Glomerular visceral epithelial cell (primary cell): ENCODE data around the gene MED16.
"Not testable (repeated sequence)": the region's sequence is repeated elsewhere in the genome, so short reads cannot be mapped to it uniquely, and the experiment has no call there.

Experiments
- DNase-seq: peaks from one replicate; pipeline ENCODE4 v3.0.0-alpha.2; 2016; ENCODE audit errors: extremely low spot score

Gene MED16

DNA sequence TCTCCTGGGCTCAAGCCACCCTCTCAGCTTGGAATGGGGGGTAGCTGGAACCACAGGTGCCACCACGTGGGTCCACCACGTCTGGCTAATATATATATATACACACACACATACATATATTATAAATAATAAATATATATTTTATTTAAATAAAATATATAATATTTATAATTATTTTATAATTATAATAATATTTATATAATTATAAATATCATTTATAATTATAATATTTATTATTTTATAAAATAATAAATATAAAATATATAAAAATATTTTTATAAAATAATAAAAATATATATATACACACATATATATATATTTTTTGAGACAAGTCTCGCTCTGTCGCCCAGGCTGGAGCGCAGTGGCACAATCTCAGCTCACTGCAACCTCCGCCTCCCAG, 38.4 kb downstream of the MED16 start:
- DNase-seq = no peak

DNA sequence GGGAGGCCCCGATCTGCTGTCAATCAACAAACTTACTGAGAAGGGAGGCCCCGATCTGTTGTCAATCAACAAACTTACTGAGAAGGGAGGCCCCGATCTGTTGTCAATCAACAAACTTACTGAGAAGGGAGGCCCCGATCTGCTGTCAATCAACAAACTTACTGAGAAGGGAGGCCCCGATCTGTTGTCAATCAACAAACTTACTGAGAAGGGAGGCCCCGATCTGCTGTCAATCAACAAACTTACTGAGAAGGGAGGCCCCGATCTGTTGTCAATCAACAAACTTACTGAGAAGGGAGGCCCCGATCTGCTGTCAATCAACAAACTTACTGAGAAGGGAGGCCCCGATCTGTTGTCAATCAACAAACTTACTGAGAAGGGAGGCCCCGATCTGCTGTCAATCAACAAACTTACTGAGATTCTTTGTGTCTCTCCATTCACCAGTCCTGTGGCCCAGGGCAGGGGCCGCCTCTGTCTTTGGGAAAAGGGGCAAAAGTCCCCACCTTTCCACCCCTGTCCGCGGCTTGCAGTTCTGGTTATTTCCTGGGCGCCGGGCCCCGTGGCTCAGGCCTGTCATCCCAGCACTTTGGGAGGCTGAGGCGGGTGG, 39.3 kb downstream of the MED16 start:
- not testable (repeated sequence) for DNase-seq

DNA sequence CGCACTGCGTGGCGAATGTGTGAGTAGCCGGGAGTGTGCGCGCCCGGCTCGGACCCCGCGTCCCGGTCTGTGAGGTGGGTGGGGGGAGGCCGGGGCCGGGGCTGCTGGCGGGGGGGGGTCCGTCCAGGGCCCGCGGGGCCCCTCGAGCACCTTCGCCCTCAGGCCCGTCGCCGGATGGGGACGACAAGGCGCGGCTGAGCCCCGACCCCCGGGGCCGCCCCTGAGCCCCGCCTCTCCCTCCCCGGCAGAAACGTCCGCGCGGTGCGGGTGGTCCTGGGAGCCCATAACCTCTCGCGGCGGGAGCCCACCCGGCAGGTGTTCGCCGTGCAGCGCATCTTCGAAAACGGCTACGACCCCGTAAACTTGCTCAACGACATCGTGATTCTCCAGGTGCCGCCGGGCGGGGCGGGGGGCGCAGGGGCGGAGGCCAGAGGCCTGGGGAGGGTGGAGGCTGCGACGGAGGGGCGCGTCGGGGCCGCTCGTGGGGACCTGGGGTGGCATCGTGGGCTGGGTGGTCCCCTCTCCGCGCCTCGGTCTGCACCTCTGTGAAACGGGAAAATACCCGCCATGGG, 39.9 kb downstream of the MED16 start:
- DNase-seq = no peak

DNA sequence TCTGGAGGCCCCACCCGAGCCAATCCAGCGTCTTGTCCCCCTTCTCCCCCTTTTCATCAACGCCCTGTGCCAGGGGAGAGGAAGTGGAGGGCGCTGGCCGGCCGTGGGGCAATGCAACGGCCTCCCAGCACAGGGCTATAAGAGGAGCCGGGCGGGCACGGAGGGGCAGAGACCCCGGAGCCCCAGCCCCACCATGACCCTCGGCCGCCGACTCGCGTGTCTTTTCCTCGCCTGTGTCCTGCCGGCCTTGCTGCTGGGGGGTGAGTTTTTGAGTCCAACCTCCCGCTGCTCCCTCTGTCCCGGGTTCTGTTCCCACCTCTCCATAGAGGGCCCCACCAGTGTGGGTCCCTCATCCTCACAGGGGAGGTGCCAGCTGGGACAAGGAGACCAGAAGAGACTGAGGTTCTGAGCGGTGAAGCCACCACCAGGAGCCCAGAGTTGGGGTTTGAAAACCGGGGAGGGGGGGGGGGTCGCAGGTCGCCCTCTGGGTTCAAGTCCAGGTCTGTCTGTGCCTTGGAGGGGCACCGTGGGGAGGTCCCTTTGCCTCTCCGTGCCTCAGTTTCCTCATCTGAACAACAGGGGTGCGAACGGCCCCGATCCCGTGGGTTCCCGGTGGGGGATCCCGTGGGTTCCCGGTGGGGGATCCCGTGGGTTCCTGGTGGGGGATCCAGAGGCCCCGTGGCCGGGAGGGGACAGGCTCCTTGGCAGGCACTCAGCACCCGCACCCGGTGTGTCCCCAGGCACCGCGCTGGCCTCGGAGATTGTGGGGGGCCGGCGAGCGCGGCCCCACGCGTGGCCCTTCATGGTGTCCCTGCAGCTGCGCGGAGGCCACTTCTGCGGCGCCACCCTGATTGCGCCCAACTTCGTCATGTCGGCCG, 40.6 kb downstream of the MED16 start, which contains the start of gene ELANE:
Gene ELANE, plus strand, starts transcription at position 168 of the 878 bp plus-strand sequence. Its CDS starts 26 bp downstream, at position 194.
- no peak for DNase-seq

DNA sequence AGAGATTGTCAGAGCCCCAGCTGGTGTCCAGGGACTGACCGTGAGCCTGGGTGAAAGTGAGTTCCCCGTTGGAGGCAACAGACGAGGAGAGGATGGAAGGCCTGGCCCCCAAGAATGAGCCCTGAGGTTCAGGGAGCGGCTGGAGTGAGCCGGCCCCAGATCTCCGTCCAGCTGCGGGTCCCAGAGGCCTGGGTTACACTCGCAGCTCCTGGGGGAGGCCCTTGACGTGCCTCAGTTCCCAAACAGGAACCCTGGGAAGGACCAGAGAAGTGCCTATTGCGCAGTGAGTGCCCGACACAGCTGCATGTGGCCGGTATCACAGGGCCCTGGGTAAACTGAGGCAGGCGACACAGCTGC, 42.0 kb downstream of the MED16 start:
- DNase-seq = no peak

DNA sequence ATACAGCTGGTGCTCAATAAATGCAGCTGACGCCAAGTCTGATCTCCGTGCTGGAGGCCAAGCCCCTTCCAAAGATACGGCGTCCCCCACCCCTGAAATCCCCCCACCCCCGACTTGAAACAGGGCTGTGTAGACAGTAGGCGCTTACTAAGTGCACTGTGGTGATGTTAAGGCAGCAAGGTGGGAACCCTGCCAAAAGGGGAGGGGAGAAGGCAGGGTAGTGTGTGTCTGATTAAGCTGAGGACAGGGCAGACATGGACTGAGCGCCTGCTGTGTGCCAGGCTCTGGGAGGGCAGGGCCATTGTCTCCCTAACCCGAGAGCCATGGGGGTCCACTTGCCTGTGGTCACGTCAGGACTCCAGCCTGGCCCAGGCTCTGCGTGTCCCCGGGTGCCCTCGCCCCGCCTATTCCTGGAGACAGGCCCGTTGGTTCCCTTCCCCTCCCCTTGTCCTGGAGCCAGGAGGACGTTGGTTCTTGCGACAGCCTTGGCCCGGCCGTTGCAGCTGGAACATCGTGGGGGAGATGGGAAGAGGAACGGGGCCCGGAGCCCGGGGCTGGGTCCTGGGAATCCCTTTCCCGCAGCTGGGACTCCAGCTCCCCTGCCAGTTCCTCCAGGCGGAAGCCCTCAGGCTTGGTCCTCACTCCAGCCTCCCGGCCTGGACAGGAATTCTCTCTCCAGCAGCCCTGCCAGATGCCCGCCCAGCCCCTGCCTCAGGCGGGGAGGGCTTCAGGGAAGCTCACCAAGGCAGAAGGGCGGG, 42.6 kb downstream of the MED16 start:
- peak; percentile 66 for DNase-seq

DNA sequence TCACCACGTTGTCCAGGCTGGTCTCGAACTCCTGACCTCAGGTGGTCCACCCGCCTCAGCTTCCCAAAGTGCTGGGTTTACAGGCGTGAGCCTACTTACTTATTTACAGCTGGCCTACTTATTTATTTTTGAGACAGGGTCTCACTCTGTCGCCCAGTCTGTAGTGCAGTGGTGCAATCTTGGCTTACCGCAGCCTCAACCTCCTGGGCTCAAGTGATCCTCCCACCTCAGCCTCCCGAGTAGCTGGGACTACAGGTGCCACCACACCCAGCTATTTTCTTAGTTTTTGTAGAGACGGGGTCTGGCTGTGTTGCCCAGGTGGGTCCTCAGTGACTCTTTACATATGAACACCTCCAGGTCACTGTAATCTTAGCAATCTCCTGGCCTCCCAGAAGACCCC, 43.8 kb downstream of the MED16 start:
- DNase-seq = not testable (repeated sequence)

DNA sequence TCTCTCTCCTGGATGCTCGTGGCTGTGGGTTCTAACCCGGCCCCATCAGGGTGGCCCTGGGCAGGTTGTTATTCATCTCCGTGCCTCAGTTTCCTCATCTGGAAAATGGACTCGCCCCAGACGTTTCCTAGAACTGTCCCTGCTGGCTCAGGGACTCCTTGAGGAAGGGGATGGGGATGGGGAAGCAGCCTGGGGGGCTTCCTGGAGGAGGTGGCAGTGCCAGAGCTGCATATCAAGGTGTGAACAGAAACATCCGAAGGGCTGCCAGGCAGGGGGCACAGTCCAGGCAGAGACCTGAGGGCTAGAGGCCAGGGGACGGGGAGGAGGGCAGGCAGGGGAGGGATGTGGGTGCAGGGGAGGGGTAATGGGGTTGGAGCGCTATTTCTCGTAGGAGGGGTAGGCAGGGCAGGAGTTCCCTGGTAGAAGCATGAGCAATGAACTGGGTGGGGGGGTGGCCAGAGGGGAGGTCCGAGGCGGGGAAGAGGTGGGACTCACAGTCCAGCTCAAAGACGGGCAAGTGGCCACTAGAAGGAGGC, 44.5 kb downstream of the MED16 start:
- no peak for DNase-seq

DNA sequence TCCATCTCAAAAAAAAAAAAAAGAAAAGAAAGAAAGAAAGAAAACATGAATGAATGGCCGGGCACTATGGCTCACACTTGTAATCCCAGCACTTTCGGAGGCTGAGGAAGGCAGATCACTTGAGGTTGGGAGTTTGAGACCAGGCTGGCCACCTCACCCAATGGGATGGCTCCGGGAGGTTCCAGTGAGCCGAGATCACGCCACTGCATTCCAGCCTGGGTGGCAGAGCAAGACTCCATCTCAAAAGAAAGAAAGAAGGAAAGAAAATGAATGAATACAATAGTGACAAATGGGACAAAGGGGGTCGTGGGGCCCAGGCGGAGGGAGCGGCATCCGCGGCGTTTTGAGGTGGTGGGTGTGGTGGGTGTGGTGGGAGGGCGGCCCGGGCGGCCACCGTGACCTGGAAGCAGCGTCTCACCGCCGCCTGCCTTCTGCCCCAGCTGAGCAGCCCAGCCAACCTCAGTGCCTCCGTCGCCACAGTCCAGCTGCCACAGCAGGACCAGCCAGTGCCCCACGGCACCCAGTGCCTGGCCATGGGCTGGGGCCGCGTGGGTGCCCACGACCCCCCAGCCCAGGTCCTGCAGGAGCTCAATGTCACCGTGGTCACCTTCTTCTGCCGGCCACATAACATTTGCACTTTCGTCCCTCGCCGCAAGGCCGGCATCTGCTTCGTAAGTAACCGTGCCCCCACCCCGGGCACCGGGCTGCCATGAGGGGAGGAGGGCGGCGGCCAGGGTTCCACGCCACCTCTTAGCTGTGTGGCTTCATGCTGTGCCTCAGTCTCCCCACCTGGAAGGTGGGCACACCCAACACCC, 47.1 kb downstream of the MED16 start:
- no peak for DNase-seq

DNA sequence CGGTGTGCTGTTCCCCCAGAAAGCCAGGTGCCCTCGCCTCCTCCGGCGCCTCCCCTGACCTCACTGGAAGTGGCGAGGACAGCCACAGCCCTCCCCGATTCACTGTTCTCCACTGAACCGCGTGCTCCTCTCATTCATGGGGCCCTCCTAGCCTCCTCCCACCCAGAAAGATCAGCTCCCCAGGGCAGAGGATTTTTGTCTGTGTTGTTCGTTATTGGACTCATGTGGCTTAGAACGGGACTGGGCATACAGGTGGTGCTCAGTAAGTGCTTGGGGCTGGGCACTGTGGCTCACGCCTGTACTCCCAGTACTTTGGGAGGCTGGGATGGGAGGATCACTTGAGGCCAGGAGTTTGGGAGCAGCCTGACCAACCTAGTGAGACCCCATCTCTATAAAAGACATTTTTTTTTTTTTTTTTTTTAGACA, 48.4 kb downstream of the MED16 start:
- no peak for DNase-seq

DNA sequence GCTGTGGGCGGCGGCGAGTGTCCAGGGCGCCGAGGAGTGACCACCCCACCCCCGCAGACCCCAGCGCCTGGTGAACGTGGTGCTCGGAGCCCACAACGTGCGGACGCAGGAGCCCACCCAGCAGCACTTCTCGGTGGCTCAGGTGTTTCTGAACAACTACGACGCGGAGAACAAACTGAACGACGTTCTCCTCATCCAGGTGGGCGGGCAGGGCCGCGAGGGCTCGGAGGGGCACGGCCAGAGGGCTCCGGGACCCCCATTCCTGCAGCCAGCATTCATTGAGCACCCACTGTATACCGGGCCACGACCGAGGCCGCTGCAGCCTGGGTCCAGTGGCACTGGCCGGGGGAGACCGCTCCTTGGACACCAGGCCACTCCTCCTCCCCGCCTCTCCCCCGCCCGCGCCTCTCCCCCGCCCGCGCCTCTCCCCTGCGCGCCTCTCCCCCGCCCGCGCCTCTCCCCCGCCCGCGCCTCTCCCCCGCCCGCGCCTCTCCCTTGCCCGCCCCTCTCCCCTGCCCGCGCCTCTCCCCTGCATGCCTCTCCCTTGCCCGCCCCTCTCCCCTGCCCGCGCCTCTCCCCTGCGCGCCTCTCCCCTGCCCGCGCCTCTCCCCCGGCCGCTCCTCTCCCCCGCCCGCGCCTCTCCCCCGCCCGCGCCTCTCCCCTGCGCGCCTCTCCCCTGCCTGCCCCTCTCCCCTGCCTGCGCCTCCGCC, 49.0 kb downstream of the MED16 start:
- DNase-seq = no peak

DNA sequence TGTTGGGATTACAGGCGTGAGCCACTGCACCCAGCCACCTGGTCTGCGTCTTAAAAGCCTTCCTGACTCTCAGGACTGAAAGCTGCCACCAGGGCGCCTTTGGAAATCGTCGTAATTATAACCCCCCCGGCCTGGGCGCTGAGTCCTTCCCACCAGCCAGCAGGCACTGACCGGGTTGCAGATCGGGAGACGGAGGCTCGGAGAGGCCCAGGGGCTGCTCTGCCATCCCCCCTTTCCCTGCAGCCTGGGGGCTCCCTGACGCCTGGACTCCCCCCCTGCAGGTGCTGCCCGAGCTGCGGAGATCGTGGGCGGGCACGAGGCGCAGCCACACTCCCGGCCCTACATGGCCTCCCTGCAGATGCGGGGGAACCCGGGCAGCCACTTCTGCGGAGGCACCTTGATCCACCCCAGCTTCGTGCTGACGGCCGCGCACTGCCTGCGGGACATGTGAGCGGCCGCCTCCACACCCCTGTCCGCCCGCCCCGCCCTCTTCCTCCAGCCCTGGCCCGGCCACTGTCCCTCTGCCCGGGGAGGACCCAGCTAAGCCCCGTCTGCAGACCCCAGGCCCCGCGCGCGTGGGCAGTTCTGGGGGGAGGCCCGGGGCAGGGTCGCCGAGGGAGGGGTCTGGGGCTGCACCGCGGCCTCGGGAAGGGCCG, 49.7 kb downstream of the MED16 start:
- no peak for DNase-seq

DNA sequence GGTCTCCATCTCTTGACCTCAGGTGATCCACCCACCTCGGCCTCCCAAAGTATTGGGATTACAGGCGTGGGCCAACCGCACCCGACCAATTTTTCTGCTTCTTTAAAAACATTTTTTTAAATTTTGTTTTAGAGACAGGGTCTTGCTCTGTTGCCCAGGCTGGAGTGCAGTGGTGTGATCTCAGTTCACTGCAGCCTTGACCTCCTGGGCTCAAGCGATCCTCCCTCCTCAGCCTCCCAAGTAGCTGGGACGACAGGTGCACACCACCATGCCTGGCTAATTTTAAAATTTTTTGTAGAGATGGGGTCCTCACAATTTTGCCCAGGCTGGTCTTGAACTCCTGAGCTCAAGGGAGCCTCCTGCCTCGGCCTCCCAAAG, 50.2 kb downstream of the MED16 start:
- not testable (repeated sequence) for DNase-seq

DNA sequence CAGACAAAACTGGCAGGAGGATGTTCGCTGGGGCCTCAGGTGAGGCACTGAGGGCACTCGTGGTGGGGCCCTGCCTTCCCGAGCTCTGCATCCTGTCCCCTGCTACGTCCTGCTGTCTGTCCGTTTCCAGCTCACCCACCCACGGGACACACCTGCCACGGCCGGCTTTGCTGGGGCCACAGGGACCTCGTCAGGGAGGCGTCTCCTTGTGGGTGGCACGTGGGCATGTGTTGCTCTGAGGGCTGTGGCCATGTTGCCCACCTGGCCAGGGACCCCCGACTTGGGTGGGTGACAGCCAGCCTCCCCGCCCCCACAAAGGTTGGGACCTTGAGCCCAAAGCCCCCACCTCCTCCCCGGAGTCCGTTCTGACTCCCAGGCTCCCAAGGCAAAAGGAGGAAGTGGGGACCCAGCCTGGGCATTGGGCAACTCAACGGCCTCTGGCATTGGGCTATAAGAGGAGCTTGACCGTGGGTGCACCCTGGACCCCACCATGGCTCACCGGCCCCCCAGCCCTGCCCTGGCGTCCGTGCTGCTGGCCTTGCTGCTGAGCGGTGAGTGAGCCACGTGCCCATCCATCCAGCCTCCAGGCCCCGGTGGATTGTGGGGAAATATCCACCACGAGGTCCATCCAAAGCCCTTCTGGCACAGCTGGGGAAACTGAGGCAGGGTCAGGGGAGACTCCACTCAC, 52.3 kb downstream of the MED16 start, which contains the start of gene PRTN3:
Gene PRTN3, plus strand, starts transcription at position 481 of the 688 bp plus-strand sequence. Its CDS starts 10 bp downstream, at position 491.
- DNase-seq = no peak

DNA sequence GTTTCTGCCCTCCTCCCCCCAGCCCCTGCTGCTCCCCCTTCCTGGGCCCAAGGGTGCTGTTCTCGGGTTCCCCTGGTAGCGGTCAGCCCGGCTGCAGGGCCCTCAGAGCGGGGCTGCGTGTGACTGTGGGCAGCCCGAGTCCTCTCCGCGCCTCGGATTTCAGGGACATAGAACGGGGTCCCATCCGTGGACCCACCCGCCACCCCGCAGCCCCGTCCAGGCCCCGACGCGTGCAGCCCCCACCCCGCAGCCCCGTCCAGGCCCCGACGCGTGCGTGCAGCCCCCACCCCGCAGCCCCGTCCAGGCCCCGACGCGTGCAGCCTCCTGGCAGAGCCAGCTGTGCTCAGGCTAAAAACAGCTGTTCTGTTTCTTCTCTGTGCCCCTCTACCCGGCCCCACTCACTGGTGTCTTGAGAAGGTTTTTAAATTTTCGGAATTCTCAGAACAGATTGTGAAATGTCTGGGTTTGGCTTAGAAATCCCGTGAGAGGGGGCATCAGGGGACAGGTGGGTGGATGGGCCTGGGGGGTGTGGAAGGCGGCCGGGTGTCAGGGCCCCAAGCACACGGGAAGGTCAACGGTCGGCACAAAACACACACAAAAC, 57.7 kb downstream of the MED16 start:
- DNase-seq = no peak

DNA sequence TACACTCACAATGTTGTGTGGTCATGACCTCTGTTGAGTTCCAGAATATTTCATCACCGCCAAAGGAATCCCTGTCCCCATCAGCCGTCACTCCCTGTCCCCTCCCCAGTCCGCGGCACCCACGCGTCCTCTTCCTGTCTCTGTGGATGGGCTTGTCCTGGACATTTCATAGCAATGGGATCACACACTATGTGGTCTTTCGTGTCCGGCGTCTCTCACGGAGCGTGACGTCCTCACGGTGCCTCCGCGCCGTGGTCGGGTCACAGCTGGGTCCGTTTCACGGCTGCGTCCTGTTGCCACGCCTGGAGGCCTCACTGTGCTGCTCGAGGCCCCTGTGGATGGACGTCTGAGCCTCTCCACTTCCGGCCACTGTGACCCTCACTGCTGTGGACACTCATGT, 58.8 kb downstream of the MED16 start:
- DNase-seq = no peak

DNA sequence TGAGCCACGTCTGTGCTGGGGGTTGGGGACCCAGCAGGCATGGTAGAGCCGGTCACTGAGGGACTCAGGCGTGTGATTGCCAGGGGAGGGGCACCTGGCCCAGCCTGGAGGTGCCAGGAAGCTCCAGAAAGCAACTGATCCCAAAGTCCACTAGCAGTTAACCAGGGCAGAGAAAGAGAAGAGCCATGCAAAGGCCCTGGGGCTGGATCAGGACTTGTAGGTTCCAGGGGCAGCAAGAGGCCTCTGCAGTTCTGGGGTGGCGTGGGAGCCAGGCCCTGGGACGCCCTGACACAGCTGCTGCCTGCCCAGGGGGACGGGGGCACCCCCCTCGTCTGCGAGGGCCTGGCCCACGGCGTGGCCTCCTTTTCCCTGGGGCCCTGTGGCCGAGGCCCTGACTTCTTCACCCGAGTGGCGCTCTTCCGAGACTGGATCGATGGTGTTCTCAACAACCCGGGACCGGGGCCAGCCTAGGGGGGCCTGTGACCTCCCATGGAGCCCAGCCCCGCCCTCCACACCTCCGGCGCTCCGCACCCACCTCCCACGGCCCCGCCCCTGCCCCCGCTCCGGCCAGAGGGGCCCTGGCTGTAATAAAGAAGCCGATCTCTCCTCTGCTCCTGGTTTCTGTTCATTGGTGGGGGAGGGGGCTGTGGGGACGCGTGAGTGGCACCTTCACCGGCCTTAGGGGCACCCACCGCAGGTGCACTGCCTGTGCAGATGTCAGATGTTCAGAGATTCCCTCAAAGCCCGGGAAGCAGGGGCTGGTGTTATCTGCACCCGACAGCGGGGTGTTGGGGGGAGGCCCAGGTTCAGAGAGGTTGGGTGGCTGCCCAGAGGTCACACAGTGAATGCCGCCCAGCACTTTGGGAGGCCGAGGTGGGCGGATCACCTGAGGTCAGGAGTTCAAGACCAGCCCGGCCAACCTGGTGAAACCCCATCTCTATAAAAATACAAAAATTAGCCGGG, 61.3 kb downstream of the MED16 start:
- no peak for DNase-seq
